ENCODE data around the gene WHAMM. TPM values are rescaled to one million over a fixed set of nuclear protein-coding genes. Genes with fewer than 3 reads are reported as not detected.

WHAMM gene
- polyA plus RNA-seq, 2 of the 4 experiments (the other 2 are of a cell fraction): 5.1 to 5.6 TPM

DNA sequence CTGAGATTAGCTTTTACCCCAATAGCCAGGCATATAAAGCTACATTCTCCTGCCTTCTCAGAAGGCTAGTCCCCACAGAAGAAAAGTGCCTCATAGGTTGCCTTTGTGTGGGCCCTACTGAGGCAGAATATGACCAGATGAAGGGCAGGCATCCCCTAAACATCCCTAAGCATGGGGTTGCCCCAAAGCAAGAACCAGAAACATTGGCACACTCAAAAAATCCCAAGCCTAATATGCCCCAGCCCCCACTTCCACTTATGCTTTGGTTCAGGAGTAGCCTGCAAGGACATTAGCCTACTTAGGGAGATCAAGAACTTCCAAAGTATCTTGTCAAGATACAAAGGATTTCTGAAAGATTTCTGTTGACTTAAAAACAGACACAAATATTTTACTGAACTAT, 29.7 kb downstream of the WHAMM start:
- ChIA-PET POLR2A (no interaction called here), CTCF (interaction anchor here (1.1 to 2.7 kb wide), 2 partner anchors 11 to 172 kb away, joined by 3 to 15 read pairs; no protein-coding TSS in a partner anchor)
- Histone ChIP-seq H3K9me3 (no peaks in the 10 kb centered on the region), H3K4me2 (no peak overlapping the region), H3K27ac (no peak overlapping the region), H3K4me1 (no peaks in the 10 kb centered on the region), H3K4me3 (no peak overlapping the region)
- TF ChIP-seq KDM5A (IDR thresholded peaks at IDR 0.05): no peak
- no peak for TF ChIP-seq PHF8 (IDR thresholded peaks at IDR 0.05; ENCODE audit: borderline replicate concordance, low read depth)
- TF ChIP-seq, protein P1, sequence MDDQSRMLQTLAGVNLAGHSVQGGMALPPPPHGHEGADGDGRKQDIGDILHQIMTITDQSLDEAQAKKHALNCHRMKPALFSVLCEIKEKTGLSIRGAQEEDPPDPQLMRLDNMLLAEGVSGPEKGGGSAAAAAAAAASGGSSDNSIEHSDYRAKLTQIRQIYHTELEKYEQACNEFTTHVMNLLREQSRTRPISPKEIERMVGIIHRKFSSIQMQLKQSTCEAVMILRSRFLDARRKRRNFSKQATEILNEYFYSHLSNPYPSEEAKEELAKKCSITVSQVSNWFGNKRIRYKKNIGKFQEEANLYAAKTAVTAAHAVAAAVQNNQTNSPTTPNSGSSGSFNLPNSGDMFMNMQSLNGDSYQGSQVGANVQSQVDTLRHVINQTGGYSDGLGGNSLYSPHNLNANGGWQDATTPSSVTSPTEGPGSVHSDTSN (IDR thresholded peaks at IDR 0.05): no peak
- no peak for TF ChIP-seq BHLHE40 (IDR thresholded peaks at IDR 0.05; ENCODE audit: low read depth, low read length)
- TF ChIP-seq MAFK (IDR thresholded peaks at IDR 0.05; ENCODE audit: partially characterized antibody): no peak
- TF ChIP-seq FOSL2 (IDR thresholded peaks at IDR 0.05): no peak
- TF ChIP-seq FOSL2 (CRISPR knock-in tag; IDR thresholded peaks at IDR 0.05): no peak
- TF ChIP-seq HES2 (IDR thresholded peaks at IDR 0.05): no peak
- TF ChIP-seq RCOR1 (IDR thresholded peaks at IDR 0.05; ENCODE audit: low read depth, low read length): no peak
- no peak for TF ChIP-seq CHD4 (IDR thresholded peaks at IDR 0.05; ENCODE audit: borderline replicate concordance)
- TF ChIP-seq, protein P2, sequence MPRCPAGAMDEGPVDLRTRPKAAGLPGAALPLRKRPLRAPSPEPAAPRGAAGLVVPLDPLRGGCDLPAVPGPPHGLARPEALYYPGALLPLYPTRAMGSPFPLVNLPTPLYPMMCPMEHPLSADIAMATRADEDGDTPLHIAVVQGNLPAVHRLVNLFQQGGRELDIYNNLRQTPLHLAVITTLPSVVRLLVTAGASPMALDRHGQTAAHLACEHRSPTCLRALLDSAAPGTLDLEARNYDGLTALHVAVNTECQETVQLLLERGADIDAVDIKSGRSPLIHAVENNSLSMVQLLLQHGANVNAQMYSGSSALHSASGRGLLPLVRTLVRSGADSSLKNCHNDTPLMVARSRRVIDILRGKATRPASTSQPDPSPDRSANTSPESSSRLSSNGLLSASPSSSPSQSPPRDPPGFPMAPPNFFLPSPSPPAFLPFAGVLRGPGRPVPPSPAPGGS (IDR thresholded peaks at IDR 0.05): no peak
- no peak for TF ChIP-seq CHD2 (IDR thresholded peaks at IDR 0.05; ENCODE audit: low read length, partially characterized antibody)
- TF ChIP-seq E2F6 (IDR thresholded peaks at IDR 0.05; ENCODE audit: borderline replicate concordance, low read depth): no peak
- no peak for TF ChIP-seq NR3C1 (IDR thresholded peaks at IDR 0.05)
- TF ChIP-seq RFX5 (IDR thresholded peaks at IDR 0.05): no peak
- no peak for TF ChIP-seq CTCF (IDR thresholded peaks at IDR 0.05)
- TF ChIP-seq MAZ (IDR thresholded peaks at IDR 0.05; ENCODE audit: borderline replicate concordance, low read depth, low read length): no peak
- no peak for TF ChIP-seq NFE2L2 (conservative IDR thresholded peaks at IDR 0.05; ENCODE audit: low read length)
- no peak for TF ChIP-seq CEBPB (IDR thresholded peaks at IDR 0.05)
- TF ChIP-seq, protein P3, sequence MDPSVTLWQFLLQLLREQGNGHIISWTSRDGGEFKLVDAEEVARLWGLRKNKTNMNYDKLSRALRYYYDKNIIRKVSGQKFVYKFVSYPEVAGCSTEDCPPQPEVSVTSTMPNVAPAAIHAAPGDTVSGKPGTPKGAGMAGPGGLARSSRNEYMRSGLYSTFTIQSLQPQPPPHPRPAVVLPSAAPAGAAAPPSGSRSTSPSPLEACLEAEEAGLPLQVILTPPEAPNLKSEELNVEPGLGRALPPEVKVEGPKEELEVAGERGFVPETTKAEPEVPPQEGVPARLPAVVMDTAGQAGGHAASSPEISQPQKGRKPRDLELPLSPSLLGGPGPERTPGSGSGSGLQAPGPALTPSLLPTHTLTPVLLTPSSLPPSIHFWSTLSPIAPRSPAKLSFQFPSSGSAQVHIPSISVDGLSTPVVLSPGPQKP (IDR thresholded peaks at IDR 0.05; ENCODE audit: low read depth, low read length): no peak
- FAIRE-seq (no peak), DNase-seq (ENCODE audit: low read depth in 1 of 2, low spot score in 1 of 2) (no peak), ATAC-seq (no peak)

DNA sequence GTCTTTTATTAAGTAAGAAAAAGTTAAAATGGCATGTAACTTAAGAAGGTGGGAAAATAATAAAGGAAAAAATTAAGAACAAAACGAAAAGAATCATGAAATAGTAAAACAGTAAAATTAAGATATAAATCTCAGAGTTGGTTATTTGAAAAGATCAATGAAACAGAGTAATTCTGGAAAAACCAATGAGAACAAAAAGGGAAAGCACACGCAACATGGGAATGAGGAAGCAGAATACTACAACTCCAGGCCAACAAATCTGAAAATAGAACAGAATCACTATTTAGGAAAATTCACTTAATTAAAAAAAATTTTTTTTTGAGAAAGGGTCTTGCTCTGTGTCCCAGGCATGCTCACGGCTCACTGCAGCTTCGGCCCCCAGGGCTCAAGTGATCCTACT, 30.7 kb downstream of the WHAMM start:
- no peak for TF ChIP-seq MAX (IDR thresholded peaks at IDR 0.05)
- TF ChIP-seq TFCP2L1 (CRISPR knock-in tag; IDR thresholded peaks at IDR 0.05): no peak
- TF ChIP-seq CTCF (IDR thresholded peaks at IDR 0.05): no peak
- no peak for TF ChIP-seq HES2 (IDR thresholded peaks at IDR 0.05)
- DNase-seq (ENCODE audit: low read depth in 1 of 2, low spot score in 1 of 2): no peak
- ATAC-seq: no peak
- no peak overlapping the region for H3K4me2 ChIP-seq
- no peaks in the 10 kb centered on the region for H3K9me3 ChIP-seq
- CTCF ChIA-PET: interaction anchor here (1.1 to 1.5 kb wide), 3 partner anchors 8 to 16 kb away, joined by 3 to 6 read pairs (median 3); no protein-coding TSS in a partner anchor
- WGBS (ENCODE audit: missing lambda C conversion rate): 89% methylated on average over 4 of the region's 4 CpGs
- no peak overlapping the region for H3K27ac ChIP-seq
- H3K4me3 ChIP-seq: no peak overlapping the region
- POLR2A ChIA-PET: no interaction called here
- FAIRE-seq: no peak
- H3K4me1 ChIP-seq: no peaks in the 10 kb centered on the region
